Activated T-cell treated with anti-CD3 and anti-CD28 coated beads, Interleukin-2, amount 50 U/mL, for 1 hour (primary cell): ENCODE data around the gene CFAP410.
"Not testable (repeated sequence)": the region's sequence is repeated elsewhere in the genome, so short reads cannot be mapped to it uniquely, and the experiment has no call there.

Experiments
- DNase-seq: peaks from one replicate; pipeline ENCODE4 v3.0.0-alpha.2; 2020

The CFAP410 gene

GRCh38 chr21:44314561-44314960 lies 24.6 kb downstream of the CFAP410 start:
- DNase-seq: no peak

- no peak for DNase-seq
Measured at GRCh38 chr21:44314128-44314527, 25.1 kb downstream of the CFAP410 start.

- DNase-seq: no peak
Measured at GRCh38 chr21:44313451-44313850, 25.7 kb downstream of the CFAP410 start.

- no peak for DNase-seq
Measured at GRCh38 chr21:44312716-44313115, 26.5 kb downstream of the CFAP410 start.

GRCh38 chr21:44312089-44312488 lies 27.1 kb downstream of the CFAP410 start:
- no peak for DNase-seq

- no peak for DNase-seq
Measured at GRCh38 chr21:44310628-44311507, 28.3 kb downstream of the CFAP410 start.

GRCh38 chr21:44306936-44307704 lies 32.1 kb downstream of the CFAP410 start:
- DNase-seq: no peak

GRCh38 chr21:44305691-44306090 lies 33.5 kb downstream of the CFAP410 start:
- no peak for DNase-seq

GRCh38 chr21:44304877-44305293 lies 34.3 kb downstream of the CFAP410 start:
- peak; percentile 59 for DNase-seq

GRCh38 chr21:44304011-44304616 lies 35.1 kb downstream of the CFAP410 start:
- DNase-seq: no peak

GRCh38 chr21:44303490-44303981 lies 35.7 kb downstream of the CFAP410 start:
- DNase-seq: no peak

- not testable (repeated sequence) for DNase-seq
Measured at GRCh38 chr21:44302573-44303401, 36.4 kb downstream of the CFAP410 start.

- DNase-seq: no peak
Measured at GRCh38 chr21:44301961-44302406, 37.2 kb downstream of the CFAP410 start.

GRCh38 chr21:44301141-44301540 lies 38.0 kb downstream of the CFAP410 start:
- DNase-seq: no peak

- peak; percentile 69 for DNase-seq
Measured at GRCh38 chr21:44300262-44300959, 38.8 kb downstream of the CFAP410 start.

GRCh38 chr21:44299458-44300261 lies 39.5 kb downstream of the CFAP410 start, which contains the start of gene PFKL:
Gene PFKL, plus strand, starts transcription at chr21:44300053. Its CDS starts 53 bp downstream, at chr21:44300106.
- peak; percentile 69 for DNase-seq

GRCh38 chr21:44299085-44299457 lies 40.1 kb downstream of the CFAP410 start:
- DNase-seq: no peak

- DNase-seq: no peak
Measured at GRCh38 chr21:44298301-44298700, 40.9 kb downstream of the CFAP410 start.

GRCh38 chr21:44297525-44298290 lies 41.5 kb downstream of the CFAP410 start:
- DNase-seq: peak; percentile 78

GRCh38 chr21:44296916-44297315 lies 42.3 kb downstream of the CFAP410 start:
- no peak for DNase-seq
